ENCODE measurements around the gene BEND3. TPM values are rescaled to one million over a fixed set of nuclear protein-coding genes. Genes with fewer than 3 reads are reported as not detected.
"Not testable (repeated sequence)": the region's sequence is repeated elsewhere in the genome, so short reads cannot be mapped to it uniquely, and the experiment has no call there.

BEND3 gene
- polyA plus RNA-seq, 3 donors: 0.17 to 0.52 (median 0.24) TPM

DNA sequence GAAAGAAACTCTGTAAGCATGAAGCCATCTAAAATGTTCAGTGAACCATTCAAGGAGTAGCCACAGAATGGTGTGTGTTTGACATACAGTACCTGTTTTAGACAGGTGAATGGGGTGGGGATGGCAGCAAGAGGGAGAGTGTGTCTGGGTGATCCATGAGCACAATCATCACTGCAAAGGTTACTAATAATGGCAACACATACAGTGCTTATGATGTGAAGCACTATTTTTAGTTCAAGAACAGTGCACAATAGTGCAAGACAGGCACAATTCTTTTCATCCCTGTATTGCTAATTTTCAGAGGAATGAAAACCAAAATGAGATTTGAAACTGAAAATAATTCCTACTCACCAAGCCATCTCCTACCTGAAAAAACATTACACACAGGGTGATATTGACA is 14.1 kb downstream of the BEND3 start:
- Mint-ChIP-seq H3K9me3 (peaks cover 0 to 1% (median 0%) of the 10 kb centered on the region in 7 donors), H3K27ac (no peak overlapping the region), H3K4me3 (no peak overlapping the region), H3K36me3 (no peaks in the 10 kb centered on the region), H3K27me3 (ENCODE audit: low read depth in 3 of 3) (peaks cover 0 to 1% (median 0%) of the 10 kb centered on the region in 3 donors), H3K4me1 (peaks cover 4% of the 10 kb centered on the region)
- no peak overlapping the region for H2AFZ ChIP-seq (ENCODE audit: insufficient read depth, low read depth, low read length, poor library complexity, severe bottlenecking)
- no peak overlapping the region for H3K4me3 ChIP-seq (replicated peaks in 1 of 3; ENCODE audit: low read depth in 2 of 3, low read length in 3 of 3)
- intact Hi-C loops (cut with micrococcal nuclease): no loop called here
- H3K27me3 ChIP-seq (ENCODE audit: control insufficient read depth in 2 of 2, insufficient read depth in 2 of 2, low read length in 2 of 2): no peaks in the 10 kb centered on the region
- H3K36me3 ChIP-seq (replicated peaks in 1 of 2; ENCODE audit: control insufficient read depth in 1 of 2, insufficient read depth in 2 of 2, low read length in 2 of 2): no peaks in the 10 kb centered on the region
- no peak overlapping the region for H3K4me2 ChIP-seq (replicated peaks; ENCODE audit: extremely low read depth, low read length, poor library complexity, severe bottlenecking)
- no peak overlapping the region for H3K27ac ChIP-seq (ENCODE audit: low read depth in 1 of 2, low read length in 2 of 2)
- H3K9me3 ChIP-seq (replicated peaks in 1 of 2; ENCODE audit: control insufficient read depth in 1 of 2, insufficient read depth in 1 of 2, low read length in 2 of 2): no peaks in the 10 kb centered on the region
- DNase-seq: no peak
- no peaks in the 10 kb centered on the region for H4K20me1 ChIP-seq (ENCODE audit: insufficient read depth, low read length)
- no peaks in the 10 kb centered on the region for H3K4me1 ChIP-seq (ENCODE audit: control insufficient read depth in 1 of 2, insufficient read depth in 2 of 2, low read length in 2 of 2)
- H3K9ac ChIP-seq (ENCODE audit: insufficient read depth, low read length, poor library complexity, severe bottlenecking): no peak overlapping the region
- no peaks in the 10 kb centered on the region for H3K79me2 ChIP-seq (ENCODE audit: insufficient read depth, low read length)
- TF ChIP-seq, protein P1, sequence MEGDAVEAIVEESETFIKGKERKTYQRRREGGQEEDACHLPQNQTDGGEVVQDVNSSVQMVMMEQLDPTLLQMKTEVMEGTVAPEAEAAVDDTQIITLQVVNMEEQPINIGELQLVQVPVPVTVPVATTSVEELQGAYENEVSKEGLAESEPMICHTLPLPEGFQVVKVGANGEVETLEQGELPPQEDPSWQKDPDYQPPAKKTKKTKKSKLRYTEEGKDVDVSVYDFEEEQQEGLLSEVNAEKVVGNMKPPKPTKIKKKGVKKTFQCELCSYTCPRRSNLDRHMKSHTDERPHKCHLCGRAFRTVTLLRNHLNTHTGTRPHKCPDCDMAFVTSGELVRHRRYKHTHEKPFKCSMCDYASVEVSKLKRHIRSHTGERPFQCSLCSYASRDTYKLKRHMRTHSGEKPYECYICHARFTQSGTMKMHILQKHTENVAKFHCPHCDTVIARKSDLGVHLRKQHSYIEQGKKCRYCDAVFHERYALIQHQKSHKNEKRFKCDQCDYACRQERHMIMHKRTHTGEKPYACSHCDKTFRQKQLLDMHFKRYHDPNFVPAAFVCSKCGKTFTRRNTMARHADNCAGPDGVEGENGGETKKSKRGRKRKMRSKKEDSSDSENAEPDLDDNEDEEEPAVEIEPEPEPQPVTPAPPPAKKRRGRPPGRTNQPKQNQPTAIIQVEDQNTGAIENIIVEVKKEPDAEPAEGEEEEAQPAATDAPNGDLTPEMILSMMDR (IDR thresholded peaks at IDR 0.05): no peak

DNA sequence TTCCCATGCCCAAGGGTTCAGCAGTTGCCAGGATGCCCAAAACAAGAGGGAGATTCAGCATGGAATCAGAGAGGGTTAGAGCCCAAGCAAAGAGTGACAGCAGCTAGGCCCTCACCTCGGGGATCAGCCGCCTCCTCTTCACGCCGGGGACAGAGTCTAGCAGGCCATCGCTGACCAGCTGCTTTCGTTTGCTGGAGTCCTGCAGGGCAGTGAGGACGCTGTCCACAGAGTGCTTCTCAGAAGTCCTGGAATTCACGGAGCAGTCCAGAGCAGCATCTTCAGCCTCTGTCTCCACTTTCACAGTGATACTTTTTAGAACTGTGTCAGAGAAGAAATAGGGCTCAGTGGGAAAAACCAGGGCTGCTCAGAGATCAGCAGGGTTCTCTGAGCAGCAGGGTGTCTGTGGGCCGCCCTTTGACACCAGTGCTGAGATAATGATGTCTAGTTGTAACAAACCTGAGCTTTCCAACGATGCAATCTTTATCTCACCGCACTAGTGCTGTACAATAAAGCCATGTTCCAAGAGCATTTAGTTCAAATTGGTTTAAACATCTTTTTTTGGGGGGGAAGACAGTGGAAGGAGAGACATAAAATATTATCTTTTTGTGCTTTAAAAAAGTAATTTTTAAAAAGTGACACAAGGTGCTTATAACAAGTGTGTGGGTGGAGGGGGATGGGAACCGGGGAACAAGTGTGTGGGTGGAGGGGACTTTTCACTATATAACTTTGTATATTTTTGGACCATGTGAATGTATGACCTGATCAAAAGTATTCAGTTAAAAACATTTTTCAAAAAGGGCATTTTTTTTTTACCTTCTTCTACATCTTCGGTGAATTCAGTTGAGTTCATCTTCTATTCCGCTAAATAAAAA is 16.6 kb downstream of the BEND3 start:
- intact Hi-C loops (cut with micrococcal nuclease): no loop called here
- peak overlapping the region in 1 of 7 donors; percentile 52 for H3K27ac Mint-ChIP-seq

DNA sequence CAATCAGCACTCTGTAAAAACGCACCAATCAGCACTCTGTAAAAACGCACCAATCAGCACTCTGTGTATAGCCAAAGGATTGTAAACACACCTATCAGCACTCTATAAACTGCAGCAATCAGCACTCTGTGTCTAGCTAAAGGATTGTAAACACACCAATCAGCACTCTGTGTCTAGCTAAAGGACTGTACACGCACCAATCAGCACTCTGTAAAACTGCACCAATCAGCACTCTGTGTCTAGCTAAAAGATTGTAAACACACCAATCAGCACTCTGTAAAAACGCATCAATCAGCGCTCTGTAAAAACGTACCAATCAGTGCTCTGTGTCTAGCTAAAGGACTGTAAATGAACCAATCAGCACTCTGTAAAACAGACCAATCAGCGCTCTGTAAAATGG is 30.9 kb downstream of the BEND3 start:
- H3K27me3 ChIP-seq (ENCODE audit: control insufficient read depth in 2 of 2, insufficient read depth in 2 of 2, low read length in 2 of 2); H3K27me3 Mint-ChIP-seq (ENCODE audit: low read depth in 3 of 3); H3K9me3 ChIP-seq (replicated peaks in 1 of 2; ENCODE audit: control insufficient read depth in 1 of 2, insufficient read depth in 1 of 2, low read length in 2 of 2); H3K4me2 ChIP-seq (replicated peaks; ENCODE audit: extremely low read depth, low read length, poor library complexity, severe bottlenecking); H2AFZ ChIP-seq (ENCODE audit: insufficient read depth, low read depth, low read length, poor library complexity, severe bottlenecking); H3K9ac ChIP-seq (ENCODE audit: insufficient read depth, low read length, poor library complexity, severe bottlenecking); H3K79me2 ChIP-seq (ENCODE audit: insufficient read depth, low read length); DNase-seq; H3K36me3 ChIP-seq (replicated peaks in 1 of 2; ENCODE audit: control insufficient read depth in 1 of 2, insufficient read depth in 2 of 2, low read length in 2 of 2); H3K4me1 ChIP-seq (ENCODE audit: control insufficient read depth in 1 of 2, insufficient read depth in 2 of 2, low read length in 2 of 2); H3K4me3 Mint-ChIP-seq; H3K4me3 ChIP-seq (replicated peaks in 1 of 3; ENCODE audit: low read depth in 2 of 3, low read length in 3 of 3); intact Hi-C loops (cut with micrococcal nuclease); H4K20me1 ChIP-seq (ENCODE audit: insufficient read depth, low read length); H3K27ac Mint-ChIP-seq; H3K4me1 Mint-ChIP-seq; H3K27ac ChIP-seq (ENCODE audit: low read depth in 1 of 2, low read length in 2 of 2): not testable (repeated sequence)
- peaks cover 0 to 22% (median 9%) of the 10 kb centered on the region in 7 donors for H3K9me3 Mint-ChIP-seq
- 95% methylated on average over 5 of the region's 7 CpGs for WGBS (ENCODE audit: insufficient coverage)
- peaks cover 2 to 11% of the 10 kb centered on the region in 2 donors for H3K36me3 Mint-ChIP-seq

More for the DNA sequence above, 16.6 kb downstream of the BEND3 start:
- H3K36me3 Mint-ChIP-seq: no peaks in the 10 kb centered on the region
- WGBS (ENCODE audit: insufficient coverage): 97% methylated on average over 9 of the region's 14 CpGs
- H3K27me3 ChIP-seq (ENCODE audit: control insufficient read depth in 2 of 2, insufficient read depth in 2 of 2, low read length in 2 of 2): no peaks in the 10 kb centered on the region
- no peak overlapping the region for H3K27ac ChIP-seq (ENCODE audit: low read depth in 1 of 2, low read length in 2 of 2)
- H3K4me1 Mint-ChIP-seq: no peaks in the 10 kb centered on the region
- H3K4me2 ChIP-seq (replicated peaks; ENCODE audit: extremely low read depth, low read length, poor library complexity, severe bottlenecking): no peak overlapping the region
- TF ChIP-seq, protein P1 (IDR thresholded peaks at IDR 0.05): no peak
- no peaks in the 10 kb centered on the region for H3K9me3 ChIP-seq (replicated peaks in 1 of 2; ENCODE audit: control insufficient read depth in 1 of 2, insufficient read depth in 1 of 2, low read length in 2 of 2)
- no peak overlapping the region for H3K4me3 Mint-ChIP-seq
- DNase-seq: no peak
- H3K36me3 ChIP-seq (replicated peaks in 1 of 2; ENCODE audit: control insufficient read depth in 1 of 2, insufficient read depth in 2 of 2, low read length in 2 of 2): no peaks in the 10 kb centered on the region
- no peaks in the 10 kb centered on the region for H3K79me2 ChIP-seq (ENCODE audit: insufficient read depth, low read length)
- no peak overlapping the region for H3K9ac ChIP-seq (ENCODE audit: insufficient read depth, low read length, poor library complexity, severe bottlenecking)
- H3K4me1 ChIP-seq (ENCODE audit: control insufficient read depth in 1 of 2, insufficient read depth in 2 of 2, low read length in 2 of 2): no peaks in the 10 kb centered on the region
- peaks cover 0 to 3% (median 0%) of the 10 kb centered on the region in 3 donors for H3K27me3 Mint-ChIP-seq (ENCODE audit: low read depth in 3 of 3)
- no peaks in the 10 kb centered on the region for H4K20me1 ChIP-seq (ENCODE audit: insufficient read depth, low read length)
- peaks cover 0 to 1% (median 0%) of the 10 kb centered on the region in 7 donors for H3K9me3 Mint-ChIP-seq
- H2AFZ ChIP-seq (ENCODE audit: insufficient read depth, low read depth, low read length, poor library complexity, severe bottlenecking): no peak overlapping the region
- no peak overlapping the region for H3K4me3 ChIP-seq (replicated peaks in 1 of 3; ENCODE audit: low read depth in 2 of 3, low read length in 3 of 3)
